Liver (tissue), 9 donors: ENCODE measurements around the gene DRAXIN. TPM values are rescaled to one million over a fixed set of nuclear protein-coding genes. Genes with fewer than 3 reads are reported as not detected.

Experiments
- DNase-seq: peaks from one replicate; pipeline ENCODE4 v3.0.0-alpha.2; 2017; ENCODE audit warnings: low spot score
- H3K27ac ChIP-seq, 2 donors: one replicate each; pipeline ENCODE4 v1.7.0; 2013; ENCODE audit warnings: inconsistent platforms in 2 of 2, low read length in 2 of 2, control low read depth in 1 of 2, low read depth in 1 of 2, mild to moderate bottlenecking in 1 of 2
- H3K27me3 ChIP-seq, 4 donors: one replicate each; pipeline versions ENCODE4 v1.6.1 to v1.7.0; 2013; ENCODE audit warnings: low read length in 3 of 4, inconsistent platforms in 1 of 4, mild to moderate bottlenecking in 1 of 4, moderate library complexity in 1 of 4; ENCODE audit not compliant: control insufficient read depth in 4 of 4, insufficient read depth in 4 of 4
- H3K36me3 ChIP-seq, 4 donors: one replicate each; pipeline versions ENCODE4 v1.6.1 to v1.7.0; 2013; ENCODE audit warnings: low read length in 3 of 4, mild to moderate bottlenecking in 3 of 4, low read depth in 1 of 4, moderate library complexity in 1 of 4; ENCODE audit not compliant: control insufficient read depth in 4 of 4, insufficient read depth in 3 of 4
- H3K4me1 ChIP-seq, 4 donors: one replicate each; pipeline versions ENCODE4 v1.6.1 to v1.7.0; 2013; ENCODE audit warnings: low read length in 3 of 4, mild to moderate bottlenecking in 3 of 4, moderate library complexity in 1 of 4; ENCODE audit not compliant: control insufficient read depth in 4 of 4, insufficient read depth in 4 of 4
- H3K4me3 ChIP-seq, 3 donors: one replicate each; pipeline versions ENCODE4 v1.6.1 to v1.7.0; 2013; ENCODE audit warnings: low read length in 3 of 3, control low read depth in 1 of 3, low read depth in 1 of 3, mild to moderate bottlenecking in 1 of 3
- H3K9ac ChIP-seq, 2 donors: one replicate each; pipeline ENCODE4 v1.7.0; 2013; ENCODE audit warnings: low read length in 2 of 2, mild to moderate bottlenecking in 2 of 2, moderate library complexity in 2 of 2, control low read depth in 1 of 2, low read depth in 1 of 2
- H3K9me3 ChIP-seq, 4 donors: one replicate each; pipeline versions ENCODE4 v1.6.1 to v1.7.0; 2013; ENCODE audit warnings: low read length in 3 of 4; ENCODE audit not compliant: control insufficient read depth in 4 of 4
- CTCF ChIP-seq: fragments of 150-350 bp; IDR thresholded peaks from 2 replicates; pipeline ENCODE4 v1.5.1; 2017; ENCODE audit warnings: improper control_type of control experiment, low read depth, low read length; ENCODE audit not compliant: missing input control
- EGR1 ChIP-seq, 2 donors: IDR thresholded peaks; 2 replicates each; pipeline ENCODE4 v1.6.1; 2016 to 2018; ENCODE audit warnings: antibody characterized with exemption in 2 of 2, low read depth in 2 of 2
- FOXA1 ChIP-seq: IDR thresholded peaks from 2 replicates; pipeline ENCODE4 v1.6.1; 2016; ENCODE audit warnings: antibody characterized with exemption
- FOXA2 ChIP-seq: IDR thresholded peaks from 2 replicates; pipeline ENCODE4 v1.6.1; 2016; ENCODE audit warnings: antibody characterized with exemption
- GABPA ChIP-seq, 2 donors: IDR thresholded peaks in 1 of 2; conservative IDR thresholded peaks in 1 of 2; 2 replicates each; pipeline ENCODE4 v1.6.1; 2016; ENCODE audit warnings: antibody characterized with exemption in 2 of 2, mild to moderate bottlenecking in 1 of 2, moderate library complexity in 1 of 2
- HNF4A ChIP-seq, 2 donors: conservative IDR thresholded peaks; 2 replicates each; pipeline ENCODE4 v1.6.1; 2016; ENCODE audit warnings: antibody characterized with exemption in 2 of 2, mild to moderate bottlenecking in 2 of 2
- HNF4G ChIP-seq: IDR thresholded peaks from 2 replicates; pipeline ENCODE4 v1.6.1; 2016; ENCODE audit warnings: antibody characterized with exemption
- JUND ChIP-seq, 2 donors: IDR thresholded peaks; 2 replicates each; pipeline ENCODE4 v1.6.1; 2016; ENCODE audit warnings: antibody characterized with exemption in 2 of 2
- NR2F2 ChIP-seq: IDR thresholded peaks from 2 replicates; pipeline ENCODE4 v1.6.1; 2016; ENCODE audit warnings: antibody characterized with exemption
- REST ChIP-seq: IDR thresholded peaks from 2 replicates; pipeline ENCODE4 v1.6.1; 2016; ENCODE audit warnings: antibody characterized with exemption, mild to moderate bottlenecking
- SP1 ChIP-seq: IDR thresholded peaks from 2 replicates; pipeline ENCODE4 v1.6.1; 2018; ENCODE audit warnings: antibody characterized with exemption, mild to moderate bottlenecking
- TAF1 ChIP-seq: conservative IDR thresholded peaks from 2 replicates; pipeline ENCODE4 v1.6.1; 2016; ENCODE audit warnings: antibody characterized with exemption, mild to moderate bottlenecking
- YY1 ChIP-seq: IDR thresholded peaks from 2 replicates; pipeline ENCODE4 v1.6.1; 2016; ENCODE audit warnings: antibody characterized with exemption, mild to moderate bottlenecking
- ZBTB33 ChIP-seq: IDR thresholded peaks from 2 replicates; pipeline ENCODE4 v1.6.1; 2016; ENCODE audit warnings: antibody characterized with exemption
- WGBS: extraction: QIAGEN DNeasy Blood & Tissue Kit; methylation state at CpG from one replicate; pipeline ENCODE4 v1.1.7; 2013; 5-methylcytosine and 5-hydroxymethylcytosine counted together
- polyA plus RNA-seq, 2 donors: library from polyadenylated mRNA; stranded (reverse) in 1 of 2; unstranded in 1 of 2; fragments of 200-250 nt in 1 of 2; fragments of >200 nt in 1 of 2; fragmentation: Nextera tagmentation in 1 of 2; extraction: Ambion mirVana in 1 of 2; gene quantifications; one replicate each; pipeline versions ENCODE4 v1.2.1 to v1.2.3, GENCODE V29; 2013 to 2015
- total RNA-seq, 2 donors: library from RNA; depleted of rRNA; stranded (reverse); fragments of >200 nt; gene quantifications; one replicate each; pipeline ENCODE4 v1.2.3, GENCODE V29; 2014
- donor health status: healthy.
- donor health status: healthy.
- donor health status: healthy.
- donor health status: healthy.
- donor health status: healthy.

The DRAXIN gene
- total and polyA plus RNA-seq, 4 donors, result under 0.01 to 0.01 TPM; not detected in 2

- Histone ChIP-seq H3K9ac (no peak overlapping the region), H3K27ac (no peak overlapping the region), H3K4me1 (peaks cover 0 to 5% (median 0%) of the 10 kb centered on the region in 4 donors), H3K27me3 (peaks cover 0 to 6% (median 0%) of the 10 kb centered on the region in 4 donors), H3K36me3 (no peaks in the 10 kb centered on the region), H3K9me3 (no peaks in the 10 kb centered on the region), H3K4me3 (no peak overlapping the region)
- no peak for TF ChIP-seq HNF4A (conservative IDR thresholded peaks at IDR 0.05)
- TF ChIP-seq REST, result no peak
- TF ChIP-seq NR2F2, result no peak
- 86% methylated on average over 3 of the region's 3 CpGs for WGBS
- no peak for DNase-seq
Observed at GRCh38 chr1:11764115-11764514, 72.6 kb downstream of the DRAXIN start.

GRCh38 chr1:11764519-11764918 is 73.0 kb downstream of the DRAXIN start:
- Histone ChIP-seq H3K27me3 (peaks cover 0 to 6% (median 0%) of the 10 kb centered on the region in 4 donors), H3K36me3 (no peaks in the 10 kb centered on the region), H3K9ac (no peak overlapping the region), H3K9me3 (no peaks in the 10 kb centered on the region), H3K4me1 (peaks cover 0 to 5% (median 0%) of the 10 kb centered on the region in 4 donors), H3K27ac (no peak overlapping the region), H3K4me3 (no peak overlapping the region)
- DNase-seq, result no peak
- TF ChIP-seq SP1 (no peak), JUND (IDR thresholded peaks at IDR 0.05) (no peak), TAF1 (no peak), YY1 (no peak), EGR1 (IDR thresholded peaks at IDR 0.05; ENCODE audit: low read depth in 2 of 2) (no peak), FOXA2 (no peak), HNF4G (no peak), FOXA1 (no peak), GABPA (IDR thresholded peaks at IDR 0.05 in 1 of 2, conservative IDR thresholded peaks at IDR 0.05 in 1 of 2) (no peak), REST (no peak), ZBTB33 (no peak), NR2F2 (no peak), CTCF (no peak)
- 91% methylated on average over 7 of the region's 7 CpGs for WGBS
